GM21367 (cell line): ENCODE measurements around the gene PGP.

Experiments
- ATAC-seq: cut with Tn5 transposase; IDR thresholded peaks from one replicate; pipeline ENCODE4 v1.9.1; 2021; ENCODE audit not compliant: unreplicated experiment

Gene PGP

GRCh38 chr16:2184346-2184745, 30.3 kb downstream of the PGP start:
- ATAC-seq: no peak

GRCh38 chr16:2183671-2184070, 31.0 kb downstream of the PGP start:
- no peak for ATAC-seq

- no peak for ATAC-seq
Observed at GRCh38 chr16:2181952-2182351, 32.7 kb downstream of the PGP start.

GRCh38 chr16:2180962-2181923, 33.4 kb downstream of the PGP start:
- no peak for ATAC-seq

DNA sequence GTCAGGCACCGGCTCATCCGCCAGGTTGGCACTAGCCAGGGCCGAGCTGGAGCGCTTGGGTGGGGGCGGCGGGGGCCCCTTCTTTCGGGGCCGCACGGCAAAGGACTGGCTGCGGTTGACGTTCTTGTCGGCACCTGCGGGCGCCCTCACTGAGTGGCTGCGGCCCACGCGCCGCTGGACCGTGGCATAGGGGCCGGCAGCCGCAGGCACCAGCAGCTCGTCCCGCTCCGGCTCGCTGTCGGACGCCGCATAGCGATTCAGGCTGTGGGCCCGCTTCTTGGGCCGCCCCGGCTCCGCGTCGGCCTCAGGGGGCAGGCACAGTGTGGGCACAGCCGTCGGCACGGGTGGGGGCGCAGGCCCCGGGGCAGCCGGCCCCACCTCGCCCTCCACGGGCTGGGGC, 34.2 kb downstream of the PGP start:
- no peak for ATAC-seq

GRCh38 chr16:2179576-2179975, 35.1 kb downstream of the PGP start:
- no peak for ATAC-seq

- ATAC-seq: no peak
Observed at GRCh38 chr16:2179107-2179501, 35.5 kb downstream of the PGP start.

- no peak for ATAC-seq
Observed at GRCh38 chr16:2178321-2179106, 36.1 kb downstream of the PGP start.

DNA sequence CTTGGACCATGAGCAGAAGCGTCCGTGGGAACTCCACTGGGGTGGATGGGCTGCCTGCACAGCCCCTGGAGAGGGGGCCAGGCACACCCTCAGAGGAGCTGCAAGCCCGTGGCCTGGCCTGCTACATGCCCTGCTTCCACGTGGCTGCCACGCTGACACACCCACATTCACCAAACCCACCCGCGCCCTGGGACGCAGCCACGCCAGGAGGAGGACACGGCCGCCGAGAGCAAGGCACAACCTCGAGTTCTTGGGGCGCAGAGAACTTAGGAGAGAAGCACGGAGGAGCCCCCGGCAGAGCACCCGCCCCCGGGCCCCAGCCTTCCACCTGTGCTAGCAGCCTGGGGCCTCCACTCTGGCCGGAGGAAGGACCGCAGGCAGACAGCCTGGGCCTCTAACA, 37.1 kb downstream of the PGP start:
- no peak for ATAC-seq

GRCh38 chr16:2177101-2177500, 37.5 kb downstream of the PGP start:
- ATAC-seq: no peak

DNA sequence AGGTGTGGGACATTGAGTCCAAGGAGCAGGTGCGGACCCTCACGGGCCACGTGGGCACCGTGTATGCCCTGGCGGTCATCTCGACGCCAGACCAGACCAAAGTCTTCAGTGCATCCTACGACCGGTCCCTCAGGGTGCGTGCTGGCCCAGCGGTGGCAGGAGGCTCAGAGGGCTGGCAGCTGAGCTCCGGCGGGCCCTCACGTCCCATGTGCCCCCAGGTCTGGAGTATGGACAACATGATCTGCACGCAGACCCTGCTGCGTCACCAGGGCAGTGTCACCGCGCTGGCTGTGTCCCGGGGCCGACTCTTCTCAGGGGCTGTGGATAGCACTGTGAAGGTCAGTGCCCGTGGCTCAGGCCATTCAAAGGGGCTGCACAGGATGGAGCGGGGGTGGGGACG, 38.6 kb downstream of the PGP start:
- ATAC-seq: no peak

GRCh38 chr16:2175454-2175853, 39.2 kb downstream of the PGP start:
- no peak for ATAC-seq

GRCh38 chr16:2174396-2175131, 40.1 kb downstream of the PGP start:
- no peak for ATAC-seq

DNA sequence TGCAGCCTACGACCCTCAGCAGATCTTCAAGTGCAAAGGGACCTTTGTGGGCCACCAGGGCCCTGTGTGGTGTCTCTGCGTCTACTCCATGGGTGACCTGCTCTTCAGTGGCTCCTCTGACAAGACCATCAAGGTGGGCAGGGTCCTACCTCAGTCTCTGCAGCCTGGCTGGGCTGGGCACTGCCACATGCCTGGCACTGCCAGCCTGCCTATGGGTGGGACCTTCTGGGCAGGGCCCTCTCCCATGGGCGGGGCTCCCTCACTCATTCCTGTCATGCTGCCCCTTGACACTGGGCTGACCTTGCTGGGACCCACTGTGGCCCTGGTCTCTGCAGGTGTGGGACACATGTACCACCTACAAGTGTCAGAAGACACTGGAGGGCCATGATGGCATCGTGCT, 40.7 kb downstream of the PGP start:
- no peak for ATAC-seq

DNA sequence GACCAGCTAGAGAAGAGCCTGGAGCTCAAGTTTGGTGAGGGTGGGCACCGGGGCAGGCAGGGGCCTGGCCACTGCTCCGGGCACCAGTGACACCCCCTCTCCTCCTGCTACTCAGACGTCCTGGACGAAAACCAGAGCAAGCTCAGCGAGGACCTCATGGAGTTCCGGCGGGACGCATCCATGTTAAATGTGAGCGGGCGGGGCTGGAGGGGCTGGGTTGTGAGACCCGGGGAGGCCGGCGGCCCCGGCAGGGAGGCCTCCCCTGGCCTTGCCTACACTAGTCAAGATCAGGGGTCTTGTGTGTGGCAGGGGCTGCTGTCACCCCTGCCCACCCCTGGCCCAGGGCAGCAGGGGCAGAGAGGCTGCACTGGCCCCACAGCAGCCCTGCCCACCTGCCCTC, 41.3 kb downstream of the PGP start:
- ATAC-seq: no peak

DNA sequence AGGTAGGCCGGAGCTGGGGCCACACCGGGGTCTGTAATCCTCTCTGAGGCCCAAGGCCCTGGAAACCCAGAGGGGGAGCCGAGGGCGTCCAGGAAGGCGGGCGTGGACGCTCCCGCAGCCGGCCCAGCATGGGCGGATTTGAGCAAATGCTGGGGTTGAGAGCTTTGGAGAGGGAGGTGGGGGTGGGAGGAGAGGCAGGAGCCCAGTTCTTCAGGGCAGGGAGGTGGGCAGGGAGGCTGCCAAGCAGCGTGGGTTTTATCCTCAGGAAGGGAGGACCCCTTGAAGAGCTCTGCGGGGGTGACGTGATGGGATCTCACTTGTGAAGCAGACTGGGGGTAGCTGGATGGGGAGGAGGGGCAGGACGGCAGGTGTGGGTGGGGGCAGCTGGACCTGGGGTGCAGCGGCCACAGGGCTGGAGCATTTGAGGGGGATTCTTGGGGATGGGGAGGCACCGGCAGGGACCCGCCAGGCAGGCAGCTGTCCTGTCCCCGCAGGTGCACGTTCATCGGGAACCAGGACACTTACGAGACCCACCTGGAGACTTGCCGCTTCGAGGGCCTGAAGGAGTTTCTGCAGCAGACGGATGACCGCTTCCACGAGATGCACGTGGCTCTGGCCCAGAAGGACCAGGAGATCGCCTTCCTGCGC, 41.8 kb downstream of the PGP start:
- no peak for ATAC-seq

DNA sequence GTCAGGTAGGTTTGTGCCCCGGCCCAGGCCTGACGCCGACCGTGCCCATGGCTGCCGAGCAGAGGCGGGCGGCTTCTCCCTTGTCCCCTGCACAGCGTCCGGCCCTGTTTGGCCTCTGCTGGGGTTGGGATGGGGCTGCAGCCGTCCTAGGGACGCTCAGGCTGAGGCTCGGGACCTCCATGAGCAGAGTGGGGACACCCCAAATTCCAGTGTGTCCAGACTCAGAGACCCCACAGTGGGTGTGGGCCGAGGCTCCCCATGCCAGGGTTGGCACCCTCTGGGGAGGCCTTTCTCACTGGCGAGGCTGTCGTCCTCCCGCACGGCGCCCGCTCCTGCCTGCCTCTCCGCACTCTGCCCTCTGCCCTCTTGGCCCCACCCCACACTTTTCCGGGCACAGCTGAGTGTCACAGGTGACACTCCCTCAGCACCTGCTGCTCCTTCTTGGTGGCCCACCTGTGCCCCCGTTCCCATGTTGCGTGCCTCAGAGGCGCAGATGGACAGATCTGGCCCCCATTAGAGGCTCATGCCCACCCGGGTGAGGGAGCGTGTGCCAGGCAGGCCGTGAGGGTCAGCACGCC, 43.0 kb downstream of the PGP start:
- ATAC-seq: no peak

DNA sequence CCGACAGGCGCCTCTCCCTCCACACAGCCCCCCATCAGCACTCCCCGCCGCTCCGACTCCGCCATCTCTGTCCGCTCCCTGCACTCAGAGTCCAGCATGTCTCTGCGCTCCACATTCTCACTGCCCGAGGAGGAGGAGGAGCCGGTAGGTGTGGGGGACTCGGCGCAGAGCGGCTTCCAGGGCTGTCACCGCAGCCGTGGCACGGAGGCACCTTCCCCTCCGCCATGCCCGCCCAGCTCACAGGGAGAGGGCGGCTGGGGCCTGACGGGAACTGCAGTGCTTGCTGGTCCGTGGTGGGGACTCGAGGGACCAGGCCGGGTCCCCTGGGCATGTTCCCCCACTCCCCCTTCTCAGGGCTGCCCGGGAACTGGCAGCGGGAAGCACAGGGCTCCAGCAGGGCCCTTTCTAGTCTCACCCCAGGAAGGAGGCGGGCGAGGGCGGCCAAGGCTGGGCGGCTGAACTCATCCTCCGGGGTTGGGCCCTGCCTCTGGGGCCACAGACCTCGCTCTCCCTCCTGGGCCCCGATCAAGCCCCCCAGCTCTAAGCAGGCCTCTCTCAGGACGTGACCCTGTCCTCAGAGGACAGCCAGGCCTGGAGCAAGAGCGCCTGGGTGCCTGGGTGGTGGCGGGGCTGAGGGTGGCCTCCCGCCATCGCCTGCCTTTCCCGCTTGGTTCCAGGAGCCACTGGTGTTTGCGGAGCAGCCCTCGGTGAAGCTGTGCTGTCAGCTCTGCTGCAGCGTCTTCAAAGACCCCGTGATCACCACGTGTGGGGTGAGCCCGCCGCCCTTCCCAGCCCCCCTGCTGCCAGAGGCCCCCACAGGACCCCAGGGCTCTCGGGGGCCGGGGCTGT, 43.8 kb downstream of the PGP start:
- no peak for ATAC-seq

DNA sequence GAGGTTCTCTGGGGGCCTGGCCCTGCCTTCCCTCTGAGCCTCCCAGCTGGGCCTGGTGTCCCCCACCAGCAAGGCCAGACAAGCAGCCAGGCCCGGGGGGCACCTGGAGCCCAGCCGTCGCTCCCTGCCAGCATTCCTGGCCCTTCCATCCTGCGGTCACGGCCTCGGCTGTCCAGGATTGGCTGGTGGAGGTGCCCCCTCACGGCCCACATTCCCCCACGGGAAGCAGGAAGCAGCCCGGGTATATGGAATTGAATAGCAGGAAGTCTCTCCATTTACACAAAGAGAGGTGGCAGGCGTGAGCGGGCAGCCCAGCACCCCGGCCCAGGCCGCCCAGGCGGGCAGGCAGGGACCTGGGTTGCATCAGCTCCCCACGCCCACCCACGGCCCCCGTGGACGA, 44.6 kb downstream of the PGP start:
- no peak for ATAC-seq
